NCI-H82 treated with DMSO at 0.1 percent for 48 hours (cell line): ENCODE measurements around the gene TRAPPC10.
"Not testable (repeated sequence)": the region's sequence is repeated elsewhere in the genome, so short reads cannot be mapped to it uniquely, and the experiment has no call there.

ENCODE experiments used
- DNase-seq: peaks from one replicate; lab custom pipeline; 2025; ENCODE audit not compliant: unreplicated experiment; lab: John Stamatoyannopoulos, UW

The TRAPPC10 gene

DNA sequence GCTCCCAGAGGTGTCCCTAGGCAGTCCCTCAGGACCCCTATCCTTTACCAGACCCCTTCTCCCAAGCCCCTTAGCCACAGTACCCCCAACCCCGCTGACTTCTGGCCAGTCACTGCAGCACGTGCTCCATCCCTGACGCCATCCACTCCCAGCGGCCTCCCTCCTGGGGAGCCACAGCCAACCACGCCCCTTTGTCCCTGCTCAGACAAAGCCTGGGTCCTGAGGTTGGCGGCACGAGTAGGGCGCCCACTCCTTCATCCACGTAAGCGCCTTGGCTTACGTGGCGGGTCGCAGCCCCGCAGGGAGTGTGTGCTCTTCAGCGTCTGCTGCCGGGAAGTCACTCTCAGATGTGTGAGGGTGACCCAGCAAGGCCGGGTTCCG is 128.4 kb downstream of the TRAPPC10 start:
- DNase-seq, result not testable (repeated sequence)

DNA sequence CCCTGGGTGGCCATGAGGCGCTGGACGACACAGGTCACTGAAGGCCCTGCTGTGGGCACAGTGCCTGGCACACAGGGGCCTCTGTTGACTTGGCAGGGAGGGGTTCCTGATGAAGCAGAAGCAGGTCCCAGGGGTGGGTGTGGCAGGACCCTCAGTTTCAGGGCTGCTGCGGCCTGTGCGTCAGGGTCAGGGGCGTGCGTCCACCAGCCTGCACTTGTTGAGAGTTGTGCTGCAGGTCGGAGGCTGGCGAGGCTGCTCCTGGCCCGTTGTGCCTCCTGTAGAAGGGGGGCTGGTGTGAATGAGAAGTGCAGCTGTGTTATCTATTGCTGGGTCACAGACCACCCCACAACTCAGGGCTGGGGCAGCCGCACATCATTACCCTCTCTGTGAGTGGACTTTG is 130.4 kb downstream of the TRAPPC10 start:
- not testable (repeated sequence) for DNase-seq

DNA sequence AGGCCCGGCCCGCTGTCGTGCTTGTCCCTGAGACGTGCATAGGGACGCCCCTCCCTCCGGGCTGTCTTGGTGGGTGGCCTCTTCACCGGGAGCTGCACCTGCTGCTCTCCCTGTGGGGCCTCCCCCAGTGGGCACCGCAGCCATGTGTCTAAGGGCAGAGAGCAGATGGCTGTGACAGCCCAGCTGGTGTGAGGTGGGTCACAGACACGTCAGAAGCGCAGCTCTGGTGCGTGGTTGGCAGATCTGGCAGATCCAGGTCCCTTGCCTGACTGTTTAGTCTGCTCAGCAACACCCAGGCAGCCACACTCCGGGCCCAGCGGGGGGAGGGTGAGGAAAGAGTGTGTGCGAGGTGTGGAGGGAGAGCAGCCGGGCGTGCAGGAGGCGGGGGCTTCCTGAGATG is 131.3 kb downstream of the TRAPPC10 start:
- DNase-seq, result not testable (repeated sequence)

DNA sequence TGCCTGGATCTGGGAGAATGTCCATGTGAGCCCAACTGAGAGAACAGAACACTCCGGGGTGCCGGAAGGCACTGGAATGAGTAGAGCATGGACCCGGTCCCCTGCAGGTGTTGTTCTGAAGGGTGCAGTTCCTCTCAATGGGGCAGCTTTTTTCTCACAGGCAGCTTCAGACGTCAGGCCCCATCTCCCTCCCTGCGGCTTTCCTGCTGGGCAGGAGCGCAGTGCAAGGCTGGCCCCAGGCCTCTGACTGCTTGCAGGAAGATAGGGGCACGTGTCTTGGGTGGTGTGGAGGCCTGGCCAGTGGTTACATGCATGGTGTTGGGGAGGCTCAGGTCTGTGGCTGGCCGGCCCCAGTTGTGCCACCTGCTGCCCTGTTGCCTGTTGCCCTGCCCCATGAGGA is 131.9 kb downstream of the TRAPPC10 start:
- not testable (repeated sequence) for DNase-seq

DNA sequence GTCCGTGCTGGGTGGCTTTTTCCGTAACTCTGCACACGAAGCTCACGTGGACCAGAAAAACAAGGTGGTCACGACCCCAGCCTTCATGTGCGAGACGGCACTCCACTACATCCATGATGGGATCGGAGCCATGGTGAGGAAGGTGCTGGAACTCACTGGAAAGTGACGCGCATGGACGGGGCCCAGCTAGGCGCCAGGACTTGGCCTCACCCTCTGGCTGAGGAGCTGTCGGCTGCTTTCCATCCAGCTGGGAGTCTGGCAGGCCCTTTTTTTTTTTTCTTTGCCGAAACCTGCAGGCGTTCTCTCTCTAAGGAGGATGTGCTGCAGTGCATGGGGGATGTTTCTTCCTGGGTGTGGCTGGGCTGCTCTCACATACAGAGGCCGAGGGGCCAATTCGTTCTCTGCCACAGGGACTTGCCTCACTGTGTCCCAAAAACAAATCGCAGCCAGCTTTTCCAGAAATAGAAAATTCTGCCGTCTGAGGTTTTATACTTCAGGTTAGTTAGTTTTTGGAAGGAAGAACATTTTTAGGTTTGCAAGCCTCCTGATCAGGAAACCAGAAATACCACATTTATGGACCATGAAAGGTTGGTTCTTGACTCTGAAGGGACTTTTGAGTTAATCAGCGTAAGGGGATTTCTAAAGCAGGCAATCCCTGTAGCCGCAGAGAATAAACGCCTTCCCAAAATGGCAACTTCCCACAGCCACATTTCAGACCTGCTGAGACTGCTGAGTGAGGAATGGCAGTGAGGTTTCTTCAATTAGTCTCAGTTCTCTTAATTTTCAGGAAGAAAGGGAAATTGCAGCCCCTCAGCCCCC is 132.9 kb downstream of the TRAPPC10 start:
- not testable (repeated sequence) for DNase-seq

DNA sequence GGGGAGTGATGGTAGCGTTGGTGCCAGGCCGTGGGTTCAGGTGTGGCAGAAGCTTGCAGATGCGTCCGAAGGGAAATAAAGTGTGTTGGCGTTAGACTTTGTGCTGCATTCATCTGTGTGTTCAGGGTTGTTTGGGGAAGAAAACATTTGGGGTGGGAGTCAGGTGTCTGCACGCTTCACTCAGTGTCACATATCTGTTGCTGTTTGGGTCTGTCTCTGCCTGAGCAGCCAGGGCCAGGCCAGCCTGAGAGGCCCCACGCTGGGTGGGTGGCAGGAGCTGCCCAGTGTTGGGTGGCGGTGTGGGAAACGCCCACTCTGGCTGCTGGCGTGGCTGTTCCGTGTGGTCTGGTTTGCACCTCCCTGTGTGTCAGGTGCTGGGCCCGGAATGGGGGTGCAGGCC is 133.5 kb downstream of the TRAPPC10 start:
- not testable (repeated sequence) for DNase-seq

DNA sequence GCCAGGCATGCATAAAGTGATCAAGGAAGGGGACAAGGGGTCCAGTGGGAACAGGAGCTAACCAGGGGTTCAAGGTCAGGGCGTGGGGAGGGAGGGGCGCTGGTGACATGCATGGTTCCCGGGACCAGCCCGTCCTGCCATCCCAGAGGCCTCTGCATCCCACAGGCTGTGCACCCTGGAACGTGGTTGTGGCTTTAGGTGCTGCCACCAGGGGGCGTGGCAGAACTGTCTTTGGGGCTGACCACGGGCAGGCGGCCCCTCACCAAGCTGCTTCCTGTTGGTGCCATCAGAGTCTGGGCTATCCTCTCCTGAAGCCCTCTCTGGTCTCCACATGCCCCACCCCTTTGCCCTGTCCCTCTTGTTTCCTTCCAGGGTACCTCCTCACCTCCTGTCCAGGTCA is 135.0 kb downstream of the TRAPPC10 start:
- not testable (repeated sequence) for DNase-seq

DNA sequence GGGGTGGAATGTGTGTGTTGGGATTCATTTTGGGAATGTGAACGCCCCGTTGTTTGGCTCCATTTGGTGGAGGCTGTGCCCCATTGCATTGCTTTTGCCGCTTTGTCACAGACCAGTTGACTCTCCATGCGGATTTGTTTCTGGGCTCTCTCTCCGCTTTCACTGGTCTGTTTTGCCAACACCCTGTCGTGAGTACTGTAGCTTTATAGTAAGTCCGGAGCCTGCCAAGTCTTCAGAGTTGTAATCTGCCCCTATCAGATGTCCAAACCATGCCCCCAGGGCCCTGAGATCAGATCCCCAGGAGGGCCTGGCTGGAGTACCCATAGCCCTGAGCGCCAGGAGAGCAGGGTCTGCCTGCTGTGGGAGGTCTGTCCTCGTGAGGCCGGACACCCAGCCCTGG is 138.1 kb downstream of the TRAPPC10 start:
- DNase-seq, result not testable (repeated sequence)

DNA sequence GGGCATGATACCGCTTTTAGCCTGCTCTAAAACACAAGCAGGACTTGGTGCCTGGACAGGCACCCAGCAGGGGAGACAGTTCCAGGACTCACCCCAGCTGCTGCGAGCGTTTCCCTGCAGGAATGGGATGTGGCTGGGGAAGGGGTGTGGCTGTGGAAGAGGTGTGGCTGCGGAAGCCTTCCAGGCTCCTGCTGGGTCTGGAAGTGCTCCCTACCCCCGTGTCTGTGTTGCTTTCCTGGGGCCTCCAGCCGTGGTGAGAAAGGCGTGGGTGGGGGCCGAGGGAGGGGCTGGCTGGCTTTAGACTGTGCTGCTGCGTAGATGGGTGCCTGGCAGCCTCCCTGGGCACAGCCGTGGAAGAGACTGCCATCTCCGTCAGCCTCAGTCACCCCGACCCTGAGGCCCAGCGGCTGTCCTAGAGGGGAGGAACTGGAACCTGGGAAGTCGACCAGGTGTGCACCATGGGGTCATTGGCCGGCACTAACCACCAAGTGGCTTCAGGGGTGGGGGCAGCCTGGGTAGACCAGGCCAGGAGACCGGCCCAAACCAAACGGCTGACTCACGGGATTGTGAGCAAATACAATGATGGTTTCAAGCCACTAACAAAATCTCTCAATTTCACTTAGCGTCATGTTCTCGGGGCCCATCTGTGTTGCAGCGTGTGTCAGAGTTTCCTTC is 141.2 kb downstream of the TRAPPC10 start:
- DNase-seq, result not testable (repeated sequence)

DNA sequence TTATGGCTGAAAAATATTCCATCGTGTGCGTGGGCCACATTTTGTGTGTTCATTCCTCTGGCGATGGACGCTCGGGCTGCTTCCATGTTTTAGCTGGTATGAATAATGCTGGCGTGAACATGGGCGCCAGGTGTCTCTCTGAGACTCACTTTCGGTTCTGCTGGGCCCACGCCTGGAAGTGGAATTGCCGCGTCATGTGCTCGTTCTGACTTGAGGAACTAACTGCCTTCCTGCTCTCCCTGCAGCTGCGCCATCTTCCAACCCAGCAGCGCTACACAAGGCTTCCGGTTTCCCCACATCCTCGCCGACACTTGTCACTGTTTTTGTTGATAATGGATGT is 141.8 kb downstream of the TRAPPC10 start:
- not testable (repeated sequence) for DNase-seq

DNA sequence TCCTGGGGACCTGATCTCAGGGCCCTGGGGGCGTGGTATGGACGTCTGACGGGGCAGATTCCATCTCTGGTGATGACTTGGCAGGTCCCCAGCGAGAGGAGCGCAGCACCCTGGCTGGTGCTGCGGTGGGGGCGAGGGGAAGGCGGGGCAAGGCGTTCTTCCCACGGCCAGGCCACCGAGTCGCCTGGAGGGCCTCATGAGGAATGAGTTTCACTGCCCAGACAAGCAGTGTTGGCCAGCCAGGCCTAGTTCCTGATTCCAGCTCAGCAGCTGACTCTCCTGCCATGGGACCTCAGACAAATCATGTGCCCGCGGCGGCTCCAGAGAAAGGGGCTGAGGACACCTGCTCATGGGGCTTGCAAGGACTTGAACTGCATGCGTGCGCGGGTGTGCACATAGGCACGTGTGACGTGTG is 142.7 kb downstream of the TRAPPC10 start:
- DNase-seq, result not testable (repeated sequence)

DNA sequence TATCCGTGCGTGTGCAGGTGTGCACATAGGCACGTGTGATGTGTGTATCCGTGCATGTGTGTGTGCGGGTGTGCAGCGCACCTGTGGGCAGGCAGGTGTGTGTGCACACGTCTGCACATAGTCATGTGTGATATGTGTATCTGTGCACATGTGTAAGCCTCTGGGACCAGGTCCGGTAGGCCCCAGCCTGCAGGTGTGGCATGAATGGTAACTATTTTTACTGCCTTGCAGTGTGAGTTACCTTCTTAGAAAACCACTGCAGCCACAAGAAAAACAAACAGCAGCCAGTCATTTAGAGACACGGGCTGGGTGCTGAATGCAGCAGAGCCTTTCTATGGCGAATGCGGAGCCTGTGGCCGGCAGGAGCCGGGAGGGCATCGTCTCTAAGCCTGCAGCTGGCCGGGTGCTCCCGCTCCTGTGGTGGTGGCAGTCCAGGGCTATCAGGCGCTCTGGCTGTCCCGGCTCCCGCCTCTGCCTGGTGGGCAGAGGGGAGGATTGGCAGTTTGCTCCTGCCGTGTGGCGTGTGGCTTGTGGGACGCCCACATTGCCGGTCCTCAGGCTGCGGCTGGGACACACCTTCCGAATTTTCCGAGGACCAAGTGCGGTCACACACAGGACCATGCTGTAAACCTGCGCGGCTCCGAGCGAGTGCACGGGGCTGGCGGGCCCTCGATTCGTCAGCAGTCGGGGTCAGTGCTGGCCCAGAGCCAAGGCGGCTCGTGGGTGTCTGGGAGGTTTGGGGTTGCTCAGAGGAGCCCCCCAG is 143.3 kb downstream of the TRAPPC10 start:
- not testable (repeated sequence) for DNase-seq

DNA sequence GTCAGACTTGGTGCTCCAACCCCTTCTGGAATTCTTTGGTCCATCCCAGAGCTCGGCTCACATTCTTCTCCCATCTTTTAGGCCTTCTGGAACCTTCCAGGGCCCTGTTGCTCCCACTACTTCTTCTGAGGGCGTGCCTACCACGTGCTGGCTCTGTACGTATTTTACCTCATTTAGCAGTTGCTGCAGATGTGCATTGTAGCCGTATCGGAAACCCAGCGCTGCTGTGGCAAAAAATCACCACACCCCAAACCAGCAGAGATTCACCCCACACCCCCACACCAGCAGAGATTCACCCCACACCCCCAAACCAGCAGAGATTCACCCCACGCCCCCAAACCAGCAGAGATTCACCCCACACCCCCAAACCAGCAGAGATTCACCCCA is 143.9 kb downstream of the TRAPPC10 start:
- not testable (repeated sequence) for DNase-seq
